ENCODE data around the gene LBHD1. TPM values are rescaled to one million over a fixed set of nuclear protein-coding genes. Genes with fewer than 3 reads are reported as not detected.

The LBHD1 gene
- total and polyA plus RNA-seq, 2 of the 13 experiments (the other 11 are each of a cell fraction or from before 2014, with no cell fraction given) = 3.2 to 3.7 TPM

DNA sequence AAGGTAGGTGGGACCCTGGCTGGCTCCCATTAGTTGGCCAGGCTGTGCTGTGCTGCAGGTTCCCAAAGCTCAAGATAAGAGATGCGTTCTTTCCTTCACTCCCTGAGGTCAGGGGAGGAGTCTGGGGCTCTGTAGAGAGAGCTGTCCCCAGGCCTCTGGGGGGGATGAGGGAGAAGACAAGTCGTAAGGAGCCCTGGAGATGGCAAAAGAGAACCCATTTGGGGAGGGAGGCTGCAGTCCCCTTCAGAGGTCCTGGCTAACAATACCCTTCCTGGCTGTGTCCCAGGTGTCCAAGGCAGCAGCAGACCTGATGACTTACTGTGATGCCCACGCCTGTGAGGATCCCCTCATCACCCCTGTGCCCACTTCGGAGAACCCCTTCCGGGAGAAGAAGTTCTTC is 36.3 kb upstream of the LBHD1 start:
- no peak overlapping the region for H3K9ac ChIP-seq (ENCODE audit: insufficient read depth, low read depth, low read length)
- ATAC-seq (no peak), DNase-seq (ENCODE audit: low spot score) (no peak), FAIRE-seq (no peak)
- H3K4me2 ChIP-seq (ENCODE audit: low read depth, low read length) = no peak overlapping the region
- no peaks in the 10 kb centered on the region for H3K79me2 ChIP-seq (ENCODE audit: insufficient read depth, low read length)
- H2AFZ ChIP-seq (ENCODE audit: low read length) = no peak overlapping the region
- in situ Hi-C loops (cut with HindIII; ENCODE audit: extremely low pct_ligation_motif_present, low pct_unique_long_range_greater_than_20kb) (loop anchor here (10.0 kb wide), 1 partner anchor 314 kb away; no protein-coding TSS in a partner anchor), intact Hi-C loops (cut with micrococcal nuclease; ENCODE audit: unreplicated experiment) (no loop called here)
- no TSS peak for BruUV-seq (replicated peaks)
- peaks cover 7 to 44% of the 10 kb centered on the region in 2 experiments for H3K36me3 ChIP-seq (replicated peaks in 1 of 2; ENCODE audit: control insufficient read depth in 1 of 2, insufficient read depth in 2 of 2, low read length in 2 of 2)
- H3K27me3 ChIP-seq (ENCODE audit: control insufficient read depth in 1 of 2, insufficient read depth in 2 of 2, low read length in 2 of 2) = no peaks in the 10 kb centered on the region
- CTCF ChIA-PET (ENCODE audit: low intra/inter-chr PET ratio, low total read pairs) = no interaction called here
- H3K4me1 ChIP-seq (ENCODE audit: insufficient read depth, low read length) = peaks cover 18% of the 10 kb centered on the region
- no peak overlapping the region for H3K27ac ChIP-seq (ENCODE audit: extremely low read length, insufficient read depth, low read length)
- WGBS (ENCODE audit: low lambda C conversion rate) = 90% methylated on average over 5 of the region's 5 CpGs
- no peaks in the 10 kb centered on the region for H3K9me3 ChIP-seq (ENCODE audit: low read length)
- POLR2A ChIA-PET = interaction anchor here (1.4 to 4.3 kb wide), 3 partner anchors 19 to 123 kb away, joined by 4 to 27 read pairs (median 4); partner anchors contain the start of genes HNRNPUL2, STX5 and ZBTB3
- H4K20me1 ChIP-seq (ENCODE audit: insufficient read depth, low read length) = peaks cover 6% of the 10 kb centered on the region; the same call in 1 of the 2 replicates
- H3K4me3 ChIP-seq (replicated peaks in 1 of 3; ENCODE audit: insufficient read depth in 1 of 3, low read depth in 2 of 3, low read length in 3 of 3) = no peak overlapping the region
- TF ChIP-seq, protein P1, sequence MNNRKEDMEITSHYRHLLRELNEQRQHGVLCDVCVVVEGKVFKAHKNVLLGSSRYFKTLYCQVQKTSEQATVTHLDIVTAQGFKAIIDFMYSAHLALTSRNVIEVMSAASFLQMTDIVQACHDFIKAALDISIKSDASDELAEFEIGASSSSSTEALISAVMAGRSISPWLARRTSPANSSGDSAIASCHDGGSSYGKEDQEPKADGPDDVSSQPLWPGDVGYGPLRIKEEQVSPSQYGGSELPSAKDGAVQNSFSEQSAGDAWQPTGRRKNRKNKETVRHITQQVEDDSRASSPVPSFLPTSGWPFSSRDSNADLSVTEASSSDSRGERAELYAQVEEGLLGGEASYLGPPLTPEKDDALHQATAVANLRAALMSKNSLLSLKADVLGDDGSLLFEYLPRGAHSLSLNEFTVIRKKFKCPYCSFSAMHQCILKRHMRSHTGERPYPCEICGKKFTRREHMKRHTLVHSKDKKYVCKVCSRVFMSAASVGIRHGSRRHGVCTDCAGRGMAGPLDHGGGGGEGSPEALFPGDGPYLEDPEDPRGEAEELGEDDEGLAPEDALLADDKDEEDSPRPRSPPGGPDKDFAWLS (CRISPR knock-in tag; IDR thresholded peaks at IDR 0.05; ENCODE audit: borderline replicate concordance) = no peak
- TF ChIP-seq ZNF747 (CRISPR knock-in tag; IDR thresholded peaks at IDR 0.05; ENCODE audit: borderline replicate concordance) (no peak), ZNF713 (CRISPR knock-in tag; IDR thresholded peaks at IDR 0.05) (no peak), ZKSCAN5 (CRISPR knock-in tag; IDR thresholded peaks at IDR 0.05) (no peak), SP140L (CRISPR knock-in tag; IDR thresholded peaks at IDR 0.05; ENCODE audit: borderline replicate concordance) (no peak), KDM4B (CRISPR knock-in tag; IDR thresholded peaks at IDR 0.05) (no peak)
- TF ChIP-seq, protein P2, sequence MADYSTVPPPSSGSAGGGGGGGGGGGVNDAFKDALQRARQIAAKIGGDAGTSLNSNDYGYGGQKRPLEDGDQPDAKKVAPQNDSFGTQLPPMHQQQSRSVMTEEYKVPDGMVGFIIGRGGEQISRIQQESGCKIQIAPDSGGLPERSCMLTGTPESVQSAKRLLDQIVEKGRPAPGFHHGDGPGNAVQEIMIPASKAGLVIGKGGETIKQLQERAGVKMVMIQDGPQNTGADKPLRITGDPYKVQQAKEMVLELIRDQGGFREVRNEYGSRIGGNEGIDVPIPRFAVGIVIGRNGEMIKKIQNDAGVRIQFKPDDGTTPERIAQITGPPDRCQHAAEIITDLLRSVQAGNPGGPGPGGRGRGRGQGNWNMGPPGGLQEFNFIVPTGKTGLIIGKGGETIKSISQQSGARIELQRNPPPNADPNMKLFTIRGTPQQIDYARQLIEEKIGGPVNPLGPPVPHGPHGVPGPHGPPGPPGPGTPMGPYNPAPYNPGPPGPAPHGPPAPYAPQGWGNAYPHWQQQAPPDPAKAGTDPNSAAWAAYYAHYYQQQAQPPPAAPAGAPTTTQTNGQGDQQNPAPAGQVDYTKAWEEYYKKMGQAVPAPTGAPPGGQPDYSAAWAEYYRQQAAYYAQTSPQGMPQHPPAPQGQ (CRISPR knock-in tag; IDR thresholded peaks at IDR 0.05; ENCODE audit: borderline replicate concordance) = no peak
- TF ChIP-seq, protein P3, sequence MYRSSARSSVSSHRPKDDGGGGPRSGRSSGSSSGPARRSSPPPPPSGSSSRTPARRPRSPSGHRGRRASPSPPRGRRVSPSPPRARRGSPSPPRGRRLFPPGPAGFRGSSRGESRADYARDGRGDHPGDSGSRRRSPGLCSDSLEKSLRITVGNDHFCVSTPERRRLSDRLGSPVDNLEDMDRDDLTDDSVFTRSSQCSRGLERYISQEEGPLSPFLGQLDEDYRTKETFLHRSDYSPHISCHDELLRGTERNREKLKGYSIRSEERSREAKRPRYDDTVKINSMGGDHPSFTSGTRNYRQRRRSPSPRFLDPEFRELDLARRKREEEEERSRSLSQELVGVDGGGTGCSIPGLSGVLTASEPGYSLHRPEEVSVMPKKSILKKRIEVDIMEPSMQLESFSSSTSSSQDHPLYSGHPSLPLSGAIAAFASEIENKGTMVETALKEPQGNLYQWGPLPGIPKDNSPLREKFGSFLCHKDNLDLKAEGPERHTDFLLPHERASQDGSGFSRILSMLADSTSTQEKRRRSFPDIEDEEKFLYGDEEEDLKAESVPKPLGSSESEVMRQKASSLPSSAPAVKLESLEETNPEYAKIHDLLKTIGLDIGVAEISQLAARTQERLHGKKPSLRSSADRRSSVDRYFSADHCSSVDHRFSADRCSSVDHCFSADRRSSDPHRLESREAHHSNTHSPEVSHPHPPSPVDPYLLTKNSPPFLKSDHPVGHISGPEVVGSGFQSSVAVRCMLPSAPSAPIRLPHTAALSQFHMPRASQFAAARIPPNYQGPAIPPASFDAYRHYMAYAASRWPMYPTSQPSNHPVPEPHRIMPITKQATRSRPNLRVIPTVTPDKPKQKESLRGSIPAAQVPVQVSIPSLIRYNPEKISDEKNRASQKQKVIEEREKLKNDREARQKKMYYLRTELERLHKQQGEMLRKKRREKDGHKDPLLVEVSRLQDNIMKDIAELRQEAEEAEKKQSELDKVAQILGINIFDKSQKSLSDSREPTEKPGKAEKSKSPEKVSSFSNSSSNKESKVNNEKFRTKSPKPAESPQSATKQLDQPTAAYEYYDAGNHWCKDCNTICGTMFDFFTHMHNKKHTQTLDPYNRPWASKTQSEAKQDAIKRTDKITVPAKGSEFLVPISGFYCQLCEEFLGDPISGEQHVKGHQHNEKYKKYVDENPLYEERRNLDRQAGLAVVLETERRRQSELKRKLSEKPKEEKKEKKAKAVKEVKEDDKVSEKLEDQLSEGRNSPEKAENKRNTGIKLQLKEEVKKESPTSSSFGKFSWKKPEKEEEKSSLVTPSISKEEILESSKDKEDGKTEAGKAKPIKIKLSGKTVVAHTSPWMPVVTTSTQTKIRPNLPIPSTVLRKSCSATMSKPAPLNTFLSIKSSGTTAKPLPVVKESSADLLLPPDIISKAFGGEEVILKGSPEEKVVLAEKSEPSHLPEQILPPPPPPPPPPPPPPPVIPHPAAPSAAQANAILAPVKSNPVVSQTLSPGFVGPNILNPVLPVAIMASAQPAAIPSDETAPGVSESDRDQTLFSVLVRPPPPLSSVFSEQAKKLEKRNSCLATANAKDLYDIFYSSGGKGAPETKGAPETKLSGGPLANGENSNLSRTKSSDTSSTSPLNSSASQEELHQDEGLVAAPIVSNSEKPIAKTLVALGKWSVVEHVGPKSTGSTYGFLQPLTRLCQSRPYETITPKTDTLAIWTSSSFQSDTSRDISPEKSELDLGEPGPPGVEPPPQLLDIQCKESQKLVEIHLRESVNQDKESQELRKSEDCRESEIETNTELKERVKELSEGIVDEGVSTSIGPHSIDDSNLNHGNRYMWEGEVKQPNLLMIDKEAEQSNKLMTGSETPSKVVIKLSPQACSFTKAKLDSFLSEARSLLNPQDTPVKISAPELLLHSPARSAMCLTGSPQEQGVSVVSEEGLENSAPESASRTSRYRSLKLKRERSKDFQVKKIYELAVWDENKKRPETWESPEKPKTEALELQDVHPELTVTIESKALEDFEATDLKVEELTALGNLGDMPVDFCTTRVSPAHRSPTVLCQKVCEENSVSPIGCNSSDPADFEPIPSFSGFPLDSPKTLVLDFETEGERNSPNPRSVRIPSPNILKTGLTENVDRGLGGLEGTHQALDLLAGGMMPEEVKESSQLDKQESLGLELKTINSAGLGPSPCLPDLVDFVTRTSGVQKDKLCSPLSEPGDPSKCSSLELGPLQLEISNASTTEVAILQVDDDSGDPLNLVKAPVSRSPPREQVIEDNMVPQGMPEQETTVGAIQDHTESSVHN (CRISPR knock-in tag; IDR thresholded peaks at IDR 0.05) = no peak

Data from HepG2 (cell line).